Activated T-helper 2 cell treated with anti-CD3 and anti-CD28 coated beads, Interferon-gamma antibody, Interleukin-2, Interleukin-4, amounts not matched to agents 10 μg/mL and 5 μg/mL and 100 μg/mL, durations not matched to agents 14 hours and 24 hours and 36 hours (primary cell): ENCODE measurements around the gene PRKCA. TPM values are rescaled to one million over a fixed set of nuclear protein-coding genes. Genes with fewer than 3 reads are reported as not detected.
A peak's percentile ranks its signal among the peaks of the same experiment; 100 is the strongest.
"Not testable (repeated sequence)": the region's sequence is repeated elsewhere in the genome, so short reads cannot be mapped to it uniquely, and the experiment has no call there.

ENCODE experiments used
- DNase-seq: peaks from one replicate; pipeline ENCODE4 v3.0.0; 2021; ENCODE audit warnings: low spot score
- H3K27ac Mint-ChIP-seq: one replicate; pipeline ENCODE4 v1.8.0; 2021; ENCODE audit warnings: mixed read lengths
- H3K27me3 Mint-ChIP-seq: one replicate; pipeline ENCODE4 v1.8.0; 2021; ENCODE audit warnings: low read depth, mixed read lengths
- H3K36me3 Mint-ChIP-seq: one replicate; pipeline ENCODE4 v1.8.0; 2021; ENCODE audit warnings: low read depth, mixed read lengths
- H3K4me1 Mint-ChIP-seq: one replicate; pipeline ENCODE4 v1.8.0; 2021; ENCODE audit warnings: low read depth, mixed read lengths
- H3K4me3 Mint-ChIP-seq: one replicate; pipeline ENCODE4 v1.8.0; 2021; ENCODE audit warnings: low read depth, mild to moderate bottlenecking, moderate library complexity, mixed read lengths
- H3K9me3 Mint-ChIP-seq: one replicate; pipeline ENCODE4 v1.8.0; 2021; ENCODE audit warnings: mixed read lengths
- intact Hi-C: fragments of 100-400 bp; cut with micrococcal nuclease; formaldehyde crosslinking; loops from one replicate; pipeline ENCODE4 v1.15.1; 2023
- total RNA-seq: library from RNA; stranded (reverse); gene quantifications from 2 replicates; pipeline ENCODE4 v1.2.3, GENCODE V29; 2022

Gene PRKCA
- total RNA-seq, 1 donor from 2014 or later = 268 TPM

DNA sequence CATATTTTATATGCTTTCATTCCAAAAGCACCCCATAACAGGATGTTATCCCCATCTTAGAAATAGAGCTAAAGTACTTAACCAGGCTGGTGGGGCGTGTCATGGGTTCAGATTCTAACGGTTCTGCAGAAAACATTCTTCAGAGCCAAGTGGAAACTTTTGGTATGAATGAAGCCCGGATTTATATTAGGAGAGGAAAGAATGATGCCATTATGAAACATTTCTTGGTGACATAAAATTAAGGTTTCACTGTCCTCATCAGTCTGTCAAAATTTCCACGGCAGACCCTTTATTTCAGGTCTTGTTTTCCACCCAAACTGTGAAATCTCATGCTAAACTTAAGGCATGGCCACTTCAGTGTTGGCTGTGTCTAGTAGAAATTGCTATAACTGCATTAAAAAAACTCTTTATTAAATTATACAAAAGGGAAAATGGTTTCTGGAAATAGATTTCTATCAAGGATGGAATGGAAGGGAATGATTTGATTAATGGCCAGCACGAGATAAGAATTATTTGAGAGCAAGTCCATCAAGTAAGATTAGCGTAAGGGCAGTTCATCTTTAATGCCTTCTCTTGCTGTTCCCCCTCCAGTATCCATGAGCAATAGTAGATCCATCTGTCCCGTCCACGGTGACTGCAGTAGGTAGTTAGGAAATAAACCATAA lies 11.7 kb downstream of the PRKCA start:
- DNase-seq = no peak
- H3K27me3 Mint-ChIP-seq = no peaks in the 10 kb centered on the region
- intact Hi-C loops = loop anchor here (1.0 to 5.0 kb wide), 5 partner anchors 17 to 318 kb away; no protein-coding TSS in a partner anchor
- H3K4me1 Mint-ChIP-seq = peaks cover 75% of the 10 kb centered on the region
- H3K9me3 Mint-ChIP-seq = peaks cover 6% of the 10 kb centered on the region
- H3K36me3 Mint-ChIP-seq = peaks cover 85% of the 10 kb centered on the region
- peak overlapping the region; percentile 52 for H3K4me3 Mint-ChIP-seq
- H3K27ac Mint-ChIP-seq = peak overlapping the region; percentile 87

DNA sequence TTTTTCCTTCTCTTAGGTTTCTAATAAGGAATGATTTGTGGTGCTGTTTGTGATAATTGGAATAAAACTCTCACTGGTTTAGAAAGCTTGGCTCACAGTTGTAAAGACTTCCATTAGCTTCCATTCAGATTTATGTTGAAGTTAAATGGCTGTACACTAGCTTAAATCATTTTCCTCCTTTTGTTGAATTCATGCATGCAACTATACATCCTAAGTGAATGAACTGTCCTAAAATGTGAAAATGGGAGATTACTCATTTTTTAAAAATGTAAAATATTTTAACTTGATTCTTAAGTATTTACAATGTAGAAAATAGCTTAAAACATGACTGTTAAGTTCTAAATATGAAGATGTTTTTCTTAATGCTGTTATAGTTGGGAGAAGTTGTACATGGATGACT lies 15.2 kb downstream of the PRKCA start:
- H3K36me3 Mint-ChIP-seq = peaks cover 82% of the 10 kb centered on the region
- no peak overlapping the region for H3K4me3 Mint-ChIP-seq
- no peak for DNase-seq
- H3K9me3 Mint-ChIP-seq = peaks cover 26% of the 10 kb centered on the region
- peaks cover 44% of the 10 kb centered on the region for H3K4me1 Mint-ChIP-seq
- no peaks in the 10 kb centered on the region for H3K27me3 Mint-ChIP-seq
- peak overlapping the region; percentile 86 for H3K27ac Mint-ChIP-seq
- intact Hi-C loops = no loop called here

DNA sequence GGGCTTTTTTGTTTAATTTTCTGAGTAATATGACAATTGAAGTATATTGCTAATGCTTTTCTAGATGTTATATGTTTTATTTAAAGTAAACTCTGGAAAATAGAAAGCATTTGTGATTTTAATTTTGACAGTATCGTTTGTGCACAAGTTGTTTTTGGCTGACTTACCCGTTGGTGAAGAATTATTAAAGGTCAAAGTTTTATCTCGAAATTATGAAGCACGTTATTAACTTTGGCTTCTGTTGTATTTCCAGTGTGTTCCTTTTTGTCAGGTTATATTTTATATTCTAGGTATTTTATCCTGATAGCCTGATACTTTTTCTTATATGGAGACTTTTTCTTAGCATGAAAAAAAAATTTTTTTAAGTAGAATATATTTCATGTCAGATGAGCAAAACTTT lies 16.8 kb downstream of the PRKCA start:
- Mint-ChIP-seq H3K4me1 (peaks cover 38% of the 10 kb centered on the region), H3K27ac (no peak overlapping the region), H3K27me3 (no peaks in the 10 kb centered on the region), H3K36me3 (peaks cover 83% of the 10 kb centered on the region), H3K4me3 (no peak overlapping the region), H3K9me3 (peaks cover 31% of the 10 kb centered on the region)
- intact Hi-C loops = no loop called here
- DNase-seq = no peak

- no peak for DNase-seq
- intact Hi-C loops = no loop called here
- Mint-ChIP-seq H3K27me3 (no peaks in the 10 kb centered on the region), H3K4me3 (no peak overlapping the region), H3K4me1 (peaks cover 42% of the 10 kb centered on the region), H3K9me3 (peaks cover 34% of the 10 kb centered on the region), H3K36me3 (peaks cover 79% of the 10 kb centered on the region), H3K27ac (no peak overlapping the region)
These were observed 20.4 kb downstream of the PRKCA start for GRCh38 chr17:66322764-66323163.

- intact Hi-C loops, H3K4me3 Mint-ChIP-seq, DNase-seq, H3K27me3 Mint-ChIP-seq: not testable (repeated sequence)
- peaks cover 28% of the 10 kb centered on the region for H3K9me3 Mint-ChIP-seq
- peak overlapping the region; percentile 15 for H3K27ac Mint-ChIP-seq
- H3K36me3 Mint-ChIP-seq = peaks cover 83% of the 10 kb centered on the region
- peaks cover 53% of the 10 kb centered on the region for H3K4me1 Mint-ChIP-seq
These were observed 22.1 kb downstream of the PRKCA start for GRCh38 chr17:66324381-66325004.

GRCh38 chr17:66326476-66327047 lies 24.1 kb downstream of the PRKCA start:
- Mint-ChIP-seq H3K36me3 (peaks cover 83% of the 10 kb centered on the region), H3K4me1 (peaks cover 70% of the 10 kb centered on the region), H3K27me3 (no peaks in the 10 kb centered on the region), H3K4me3 (no peak overlapping the region), H3K27ac (peak overlapping the region; percentile 81), H3K9me3 (peaks cover 14% of the 10 kb centered on the region)
- intact Hi-C loops = no loop called here
- DNase-seq = no peak

DNA sequence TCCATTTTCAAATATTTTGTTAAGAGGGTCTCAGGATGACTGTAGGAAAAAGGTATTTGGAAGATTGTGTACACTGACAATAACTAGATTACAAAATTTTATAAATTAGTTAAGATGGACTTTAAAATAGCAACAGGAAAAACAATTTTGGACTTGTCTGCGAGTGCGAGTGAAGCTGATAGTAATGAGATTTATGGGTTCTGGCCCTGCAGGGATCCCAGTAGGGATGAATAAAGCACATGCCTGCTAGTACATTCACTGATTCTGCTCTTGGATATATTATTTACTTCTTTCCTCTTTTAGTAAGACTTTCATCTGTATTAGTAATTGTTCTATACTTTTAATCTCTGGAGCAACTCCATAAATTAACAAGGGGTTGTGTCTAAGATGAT lies 28.2 kb downstream of the PRKCA start:
- H3K9me3 Mint-ChIP-seq = peaks cover 3% of the 10 kb centered on the region
- H3K27ac Mint-ChIP-seq = peak overlapping the region; percentile 96
- peaks cover 67% of the 10 kb centered on the region for H3K36me3 Mint-ChIP-seq
- no peaks in the 10 kb centered on the region for H3K27me3 Mint-ChIP-seq
- no peak for DNase-seq
- intact Hi-C loops = loop anchor here (1.0 to 2.0 kb wide), 4 partner anchors 16 to 34 kb away; no protein-coding TSS in a partner anchor
- H3K4me1 Mint-ChIP-seq = peaks cover 73% of the 10 kb centered on the region
- peak overlapping the region; percentile 69 for H3K4me3 Mint-ChIP-seq

DNA sequence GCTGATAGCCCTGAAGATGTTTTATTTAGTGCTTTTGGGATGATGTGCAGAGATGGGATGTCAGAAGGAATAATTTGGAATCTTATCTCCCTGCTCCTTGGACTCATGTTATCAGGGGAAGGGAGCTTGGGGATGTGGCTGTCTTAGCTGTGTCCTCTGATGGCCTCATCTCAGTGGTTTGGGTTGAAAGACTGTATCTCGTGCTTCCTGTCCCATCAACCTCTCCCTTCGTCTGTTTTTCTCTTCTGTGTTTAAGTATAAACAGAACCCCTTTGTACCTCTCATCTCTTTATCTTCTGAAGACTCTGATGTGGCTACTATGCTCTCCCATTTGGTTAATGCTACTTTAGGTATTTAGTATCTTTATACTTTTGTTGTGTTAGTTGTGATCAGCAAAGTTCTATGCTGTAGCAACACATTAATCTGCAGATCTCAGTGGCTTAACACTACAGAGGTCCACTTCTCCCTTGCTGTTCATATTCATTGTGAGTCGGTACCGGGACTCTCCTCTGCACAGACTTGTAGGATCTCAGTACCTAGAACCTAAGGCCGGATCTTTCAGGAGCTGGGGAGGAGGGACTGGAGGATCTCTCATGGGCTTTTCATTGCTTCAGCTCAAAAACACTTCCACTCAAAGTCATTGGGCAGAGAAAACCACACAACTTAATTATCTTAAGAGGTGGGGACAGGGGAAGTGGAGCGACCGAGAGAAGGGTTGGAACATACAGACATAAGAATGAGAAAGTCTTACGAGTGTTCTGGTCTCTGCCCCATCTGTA lies 28.8 kb downstream of the PRKCA start:
- H3K36me3 Mint-ChIP-seq = peaks cover 67% of the 10 kb centered on the region
- DNase-seq = peak; percentile 29
- intact Hi-C loops = loop anchor here (1.0 to 2.0 kb wide), 4 partner anchors 16 to 33 kb away; no protein-coding TSS in a partner anchor
- peak overlapping the region; percentile 96 for H3K27ac Mint-ChIP-seq
- peaks cover 73% of the 10 kb centered on the region for H3K4me1 Mint-ChIP-seq
- H3K27me3 Mint-ChIP-seq = no peaks in the 10 kb centered on the region
- peaks cover 3% of the 10 kb centered on the region for H3K9me3 Mint-ChIP-seq
- H3K4me3 Mint-ChIP-seq = peak overlapping the region; percentile 69

GRCh38 chr17:66335797-66336196 lies 33.4 kb downstream of the PRKCA start:
- DNase-seq = no peak
- no peaks in the 10 kb centered on the region for H3K9me3 Mint-ChIP-seq
- H3K27ac Mint-ChIP-seq = peak overlapping the region; percentile 42
- intact Hi-C loops = loop anchor here (1.0 kb wide), 1 partner anchor 7 kb away; no protein-coding TSS in a partner anchor
- H3K27me3 Mint-ChIP-seq = no peaks in the 10 kb centered on the region
- peaks cover 65% of the 10 kb centered on the region for H3K36me3 Mint-ChIP-seq
- no peak overlapping the region for H3K4me3 Mint-ChIP-seq
- H3K4me1 Mint-ChIP-seq = peaks cover 70% of the 10 kb centered on the region

GRCh38 chr17:66337268-66337667 lies 34.9 kb downstream of the PRKCA start:
- Mint-ChIP-seq H3K27me3 (no peaks in the 10 kb centered on the region), H3K4me3 (no peak overlapping the region), H3K36me3 (peaks cover 69% of the 10 kb centered on the region), H3K4me1 (peaks cover 65% of the 10 kb centered on the region), H3K9me3 (no peaks in the 10 kb centered on the region), H3K27ac (peak overlapping the region; percentile 58)
- no peak for DNase-seq
- intact Hi-C loops = loop anchor here (1.0 kb wide), 1 partner anchor 10 kb away; no protein-coding TSS in a partner anchor

DNA sequence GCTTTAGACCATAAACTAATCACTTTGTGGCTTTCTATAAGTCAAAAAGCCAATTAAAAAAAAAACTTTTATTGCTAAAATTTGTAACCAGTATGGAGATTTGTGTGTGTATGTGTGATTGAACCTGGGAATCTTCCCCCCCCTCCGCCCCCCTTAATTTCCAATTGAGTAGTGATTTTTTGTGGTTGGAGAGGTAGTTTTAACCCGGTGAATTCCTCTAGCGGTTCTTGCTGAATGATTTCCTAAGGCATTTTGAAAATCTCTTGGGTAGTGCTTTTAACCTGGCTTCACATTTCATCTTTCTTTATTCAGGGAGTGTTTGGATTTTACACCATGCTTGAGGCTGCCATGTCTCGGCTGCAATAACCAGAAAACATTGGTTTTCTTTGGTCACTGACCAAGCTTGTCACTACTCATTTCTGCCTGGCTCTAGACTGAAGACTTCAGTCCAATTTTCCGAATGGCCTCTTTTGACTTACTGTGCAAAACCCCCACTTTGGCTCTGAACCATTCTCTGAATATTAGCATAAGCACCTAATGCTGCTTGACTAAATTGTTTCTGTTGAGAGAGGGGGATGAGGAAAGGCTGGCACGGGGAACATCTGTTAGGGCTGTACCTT lies 35.6 kb downstream of the PRKCA start:
- Mint-ChIP-seq H3K36me3 (peaks cover 69% of the 10 kb centered on the region), H3K4me3 (no peak overlapping the region), H3K27me3 (no peaks in the 10 kb centered on the region), H3K9me3 (no peaks in the 10 kb centered on the region), H3K4me1 (peaks cover 68% of the 10 kb centered on the region), H3K27ac (peak overlapping the region; percentile 48)
- intact Hi-C loops = loop anchor here (1.0 kb wide), 1 partner anchor 9 kb away; no protein-coding TSS in a partner anchor
- no peak for DNase-seq

- peaks cover 77% of the 10 kb centered on the region for H3K36me3 Mint-ChIP-seq
- DNase-seq = no peak
- H3K4me3 Mint-ChIP-seq = peak overlapping the region; percentile 60
- no peaks in the 10 kb centered on the region for H3K27me3 Mint-ChIP-seq
- H3K9me3 Mint-ChIP-seq = no peaks in the 10 kb centered on the region
- intact Hi-C loops = no loop called here
- peak overlapping the region; percentile 48 for H3K27ac Mint-ChIP-seq
- peaks cover 70% of the 10 kb centered on the region for H3K4me1 Mint-ChIP-seq
These were observed 36.5 kb downstream of the PRKCA start for GRCh38 chr17:66338937-66339336.
